GM12878 (cell line): Measurements from ENCODE around the gene ZNF45.

Experiments
- BRCA1 ChIP-seq: IDR thresholded peaks from 2 replicates; pipeline ENCODE4 v1.6.1; 2011; ENCODE audit warnings: low read depth, low read length, improper control_type of control experiment
- FOXM1 ChIP-seq: IDR thresholded peaks from 2 replicates; pipeline ENCODE4 v1.6.1; 2012; ENCODE audit warnings: low read depth, mild to moderate bottlenecking, inconsistent platforms, low read length, moderate library complexity
- GABPA ChIP-seq: IDR thresholded peaks from 2 replicates; pipeline ENCODE4 v1.6.1; 2014; ENCODE audit warnings: antibody characterized with exemption, low read depth, mild to moderate bottlenecking, inconsistent platforms
- TCF12 ChIP-seq: IDR thresholded peaks from 2 replicates; pipeline ENCODE4 v1.6.1; 2011; ENCODE audit warnings: low read depth, mild to moderate bottlenecking, low read length
- TF ChIP-seq, protein P1 (sequence below), 3 experiments: IDR thresholded peaks in 2 of 3; conservative IDR thresholded peaks in 1 of 3; 2 replicates each; pipeline ENCODE4 v1.5.1; 2011; ENCODE audit warnings: low read depth in 3 of 3, low read length in 3 of 3, mild to moderate bottlenecking in 3 of 3, control low read depth in 2 of 3, moderate library complexity in 2 of 3, inconsistent platforms in 1 of 3, mixed read lengths in 1 of 3; ENCODE audit not compliant: control insufficient read depth in 2 of 3, insufficient read depth in 1 of 3; ENCODE audit errors: extremely low read depth in 1 of 3
- TF ChIP-seq, protein P2 (sequence below): IDR thresholded peaks from 2 replicates; pipeline ENCODE4 v1.6.1; 2012; ENCODE audit warnings: low read depth, low read length, improper control_type of control experiment
- TF ChIP-seq, protein P3 (sequence below): fragments of 450-650 bp; formaldehyde crosslinking; IDR thresholded peaks from 2 replicates; pipeline ENCODE4 v1.5.0; 2022; ENCODE audit warnings: mild to moderate bottlenecking, missing genetic modification characterization

DNA sequence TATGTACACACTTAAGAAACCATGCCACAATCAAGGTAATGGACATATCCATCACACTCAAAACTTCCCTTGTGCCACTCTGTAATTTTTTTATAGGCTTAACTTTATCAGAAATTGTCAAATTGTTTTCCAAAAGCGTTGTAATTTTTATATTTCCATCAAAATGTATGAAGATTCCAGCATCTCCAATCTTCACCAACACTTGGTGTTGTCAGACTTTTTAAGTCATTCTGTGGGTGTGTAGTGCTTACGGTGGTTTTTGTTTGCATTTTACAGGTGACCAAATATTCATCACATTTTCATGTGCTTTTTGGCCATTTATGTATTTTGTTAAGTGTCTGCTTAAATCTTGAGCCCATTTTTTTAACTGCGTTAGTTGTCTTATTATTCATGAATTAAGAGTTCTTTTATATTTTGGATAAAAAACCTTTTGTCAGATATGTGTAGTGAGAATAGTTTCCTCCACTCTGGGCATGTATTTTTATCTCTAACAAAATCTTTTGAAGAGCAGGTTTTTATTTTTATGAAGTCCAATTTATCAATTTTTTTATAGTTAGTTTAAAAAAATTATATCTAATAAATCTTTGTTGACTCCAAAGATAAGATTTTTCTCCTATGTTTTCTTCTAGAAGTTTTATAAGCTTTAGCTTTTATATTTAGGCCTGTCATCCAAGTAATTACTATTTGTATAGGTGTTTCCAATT lies 4.6 kb upstream of the ZNF45 start:
- TF ChIP-seq, protein P1, sequence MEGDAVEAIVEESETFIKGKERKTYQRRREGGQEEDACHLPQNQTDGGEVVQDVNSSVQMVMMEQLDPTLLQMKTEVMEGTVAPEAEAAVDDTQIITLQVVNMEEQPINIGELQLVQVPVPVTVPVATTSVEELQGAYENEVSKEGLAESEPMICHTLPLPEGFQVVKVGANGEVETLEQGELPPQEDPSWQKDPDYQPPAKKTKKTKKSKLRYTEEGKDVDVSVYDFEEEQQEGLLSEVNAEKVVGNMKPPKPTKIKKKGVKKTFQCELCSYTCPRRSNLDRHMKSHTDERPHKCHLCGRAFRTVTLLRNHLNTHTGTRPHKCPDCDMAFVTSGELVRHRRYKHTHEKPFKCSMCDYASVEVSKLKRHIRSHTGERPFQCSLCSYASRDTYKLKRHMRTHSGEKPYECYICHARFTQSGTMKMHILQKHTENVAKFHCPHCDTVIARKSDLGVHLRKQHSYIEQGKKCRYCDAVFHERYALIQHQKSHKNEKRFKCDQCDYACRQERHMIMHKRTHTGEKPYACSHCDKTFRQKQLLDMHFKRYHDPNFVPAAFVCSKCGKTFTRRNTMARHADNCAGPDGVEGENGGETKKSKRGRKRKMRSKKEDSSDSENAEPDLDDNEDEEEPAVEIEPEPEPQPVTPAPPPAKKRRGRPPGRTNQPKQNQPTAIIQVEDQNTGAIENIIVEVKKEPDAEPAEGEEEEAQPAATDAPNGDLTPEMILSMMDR (IDR thresholded peaks at IDR 0.05 in 2 of 3, conservative IDR thresholded peaks at IDR 0.05 in 1 of 3; ENCODE audit: control insufficient read depth in 2 of 3, extremely low read depth in 1 of 3, insufficient read depth in 1 of 3, low read depth in 3 of 3, low read length in 3 of 3) = no peak
- TF ChIP-seq, protein P2, sequence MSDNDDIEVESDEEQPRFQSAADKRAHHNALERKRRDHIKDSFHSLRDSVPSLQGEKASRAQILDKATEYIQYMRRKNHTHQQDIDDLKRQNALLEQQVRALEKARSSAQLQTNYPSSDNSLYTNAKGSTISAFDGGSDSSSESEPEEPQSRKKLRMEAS = no peak
- TF ChIP-seq TCF12 = no peak
- TF ChIP-seq BRCA1 = no peak
- TF ChIP-seq, protein P3, sequence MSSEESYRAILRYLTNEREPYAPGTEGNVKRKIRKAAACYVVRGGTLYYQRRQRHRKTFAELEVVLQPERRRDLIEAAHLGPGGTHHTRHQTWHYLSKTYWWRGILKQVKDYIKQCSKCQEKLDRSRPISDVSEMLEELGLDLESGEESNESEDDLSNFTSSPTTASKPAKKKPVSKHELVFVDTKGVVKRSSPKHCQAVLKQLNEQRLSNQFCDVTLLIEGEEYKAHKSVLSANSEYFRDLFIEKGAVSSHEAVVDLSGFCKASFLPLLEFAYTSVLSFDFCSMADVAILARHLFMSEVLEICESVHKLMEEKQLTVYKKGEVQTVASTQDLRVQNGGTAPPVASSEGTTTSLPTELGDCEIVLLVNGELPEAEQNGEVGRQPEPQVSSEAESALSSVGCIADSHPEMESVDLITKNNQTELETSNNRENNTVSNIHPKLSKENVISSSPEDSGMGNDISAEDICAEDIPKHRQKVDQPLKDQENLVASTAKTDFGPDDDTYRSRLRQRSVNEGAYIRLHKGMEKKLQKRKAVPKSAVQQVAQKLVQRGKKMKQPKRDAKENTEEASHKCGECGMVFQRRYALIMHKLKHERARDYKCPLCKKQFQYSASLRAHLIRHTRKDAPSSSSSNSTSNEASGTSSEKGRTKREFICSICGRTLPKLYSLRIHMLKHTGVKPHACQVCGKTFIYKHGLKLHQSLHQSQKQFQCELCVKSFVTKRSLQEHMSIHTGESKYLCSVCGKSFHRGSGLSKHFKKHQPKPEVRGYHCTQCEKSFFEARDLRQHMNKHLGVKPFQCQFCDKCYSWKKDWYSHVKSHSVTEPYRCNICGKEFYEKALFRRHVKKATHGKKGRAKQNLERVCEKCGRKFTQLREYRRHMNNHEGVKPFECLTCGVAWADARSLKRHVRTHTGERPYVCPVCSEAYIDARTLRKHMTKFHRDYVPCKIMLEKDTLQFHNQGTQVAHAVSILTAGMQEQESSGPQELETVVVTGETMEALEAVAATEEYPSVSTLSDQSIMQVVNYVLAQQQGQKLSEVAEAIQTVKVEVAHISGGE (CRISPR knock-in tag) = no peak
- no peak for TF ChIP-seq GABPA
- no peak for TF ChIP-seq FOXM1
